ENCODE results near the gene USP40.

USP40 gene

GRCh38 chr2:233474308-233475160 lies 92.0 kb downstream of the USP40 start:
- no peak for DNase-seq

- DNase-seq: no peak
These were observed 92.7 kb downstream of the USP40 start for GRCh38 chr2:233473878-233474277.

GRCh38 chr2:233473386-233473791 lies 93.2 kb downstream of the USP40 start:
- DNase-seq: no peak

- DNase-seq: no peak
These were observed 95.1 kb downstream of the USP40 start for GRCh38 chr2:233471291-233472035.

GRCh38 chr2:233470839-233471238 lies 95.7 kb downstream of the USP40 start:
- no peak for DNase-seq

GRCh38 chr2:233470011-233470687 lies 96.4 kb downstream of the USP40 start:
- DNase-seq: no peak

GRCh38 chr2:233469261-233470010 lies 97.1 kb downstream of the USP40 start:
- no peak for DNase-seq

- DNase-seq: no peak
These were observed 97.9 kb downstream of the USP40 start for GRCh38 chr2:233468741-233469110.

- no peak for DNase-seq
These were observed 98.4 kb downstream of the USP40 start for GRCh38 chr2:233468047-233468740.

GRCh38 chr2:233466991-233467603 lies 99.5 kb downstream of the USP40 start:
- no peak for DNase-seq

GRCh38 chr2:233464531-233465240 lies 101.9 kb downstream of the USP40 start:
- no peak for DNase-seq

- no peak for DNase-seq
These were observed 102.5 kb downstream of the USP40 start for GRCh38 chr2:233464056-233464455.

- DNase-seq: no peak
These were observed 103.0 kb downstream of the USP40 start for GRCh38 chr2:233463586-233463985.

- DNase-seq: no peak
These were observed 103.6 kb downstream of the USP40 start for GRCh38 chr2:233462826-233463470.

GRCh38 chr2:233462202-233462785 lies 104.3 kb downstream of the USP40 start:
- no peak for DNase-seq

- DNase-seq: no peak
These were observed 105.1 kb downstream of the USP40 start for GRCh38 chr2:233461481-233461891.

- no peak for DNase-seq
These were observed 105.7 kb downstream of the USP40 start for GRCh38 chr2:233460726-233461441.

- no peak for DNase-seq
These were observed 107.2 kb downstream of the USP40 start for GRCh38 chr2:233459426-233459825.

GRCh38 chr2:233458826-233459225 lies 107.8 kb downstream of the USP40 start:
- DNase-seq: no peak

Measured in CD4-positive, alpha-beta T cell treated with Interleukin-17A for 1 hour (primary cell).